GM13977 (cell line): ENCODE measurements around the gene RBBP7.
A peak's percentile ranks its signal among the peaks of the same experiment; 100 is the strongest.

Source experiments
- DNase-seq: peaks from one replicate; pipeline ENCODE4 v3.0.0; 2012; ENCODE audit warnings: low spot score
- in situ Hi-C: fragments of 300-500 bp; cut with MboI; formaldehyde crosslinking; loops from one replicate; pipeline ENCODE4 v1.12.0; 2022; ENCODE audit warnings: low sequenced_read_pairs, low pct_unique_long_range_greater_than_20kb, mixed read lengths, inconsistent platforms; ENCODE audit not compliant: unreplicated experiment
- TF ChIP-seq, protein P1 (sequence below): IDR thresholded peaks from 2 replicates; pipeline ENCODE4 v1.5.1; 2012; ENCODE audit warnings: mild to moderate bottlenecking, control low read depth; ENCODE audit not compliant: insufficient read depth; ENCODE audit errors: extremely low read depth, missing control alignments

RBBP7 gene

GRCh38 chrX:16882169-16882568 lies 12.0 kb upstream of the RBBP7 start:
- DNase-seq: no peak
- in situ Hi-C loops: no loop called here
- TF ChIP-seq, protein P1, sequence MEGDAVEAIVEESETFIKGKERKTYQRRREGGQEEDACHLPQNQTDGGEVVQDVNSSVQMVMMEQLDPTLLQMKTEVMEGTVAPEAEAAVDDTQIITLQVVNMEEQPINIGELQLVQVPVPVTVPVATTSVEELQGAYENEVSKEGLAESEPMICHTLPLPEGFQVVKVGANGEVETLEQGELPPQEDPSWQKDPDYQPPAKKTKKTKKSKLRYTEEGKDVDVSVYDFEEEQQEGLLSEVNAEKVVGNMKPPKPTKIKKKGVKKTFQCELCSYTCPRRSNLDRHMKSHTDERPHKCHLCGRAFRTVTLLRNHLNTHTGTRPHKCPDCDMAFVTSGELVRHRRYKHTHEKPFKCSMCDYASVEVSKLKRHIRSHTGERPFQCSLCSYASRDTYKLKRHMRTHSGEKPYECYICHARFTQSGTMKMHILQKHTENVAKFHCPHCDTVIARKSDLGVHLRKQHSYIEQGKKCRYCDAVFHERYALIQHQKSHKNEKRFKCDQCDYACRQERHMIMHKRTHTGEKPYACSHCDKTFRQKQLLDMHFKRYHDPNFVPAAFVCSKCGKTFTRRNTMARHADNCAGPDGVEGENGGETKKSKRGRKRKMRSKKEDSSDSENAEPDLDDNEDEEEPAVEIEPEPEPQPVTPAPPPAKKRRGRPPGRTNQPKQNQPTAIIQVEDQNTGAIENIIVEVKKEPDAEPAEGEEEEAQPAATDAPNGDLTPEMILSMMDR: no peak

- no peak for DNase-seq
- in situ Hi-C loops: no loop called here
- TF ChIP-seq, protein P1: no peak
Observed at GRCh38 chrX:16876696-16877095, 6.5 kb upstream of the RBBP7 start.

DNA sequence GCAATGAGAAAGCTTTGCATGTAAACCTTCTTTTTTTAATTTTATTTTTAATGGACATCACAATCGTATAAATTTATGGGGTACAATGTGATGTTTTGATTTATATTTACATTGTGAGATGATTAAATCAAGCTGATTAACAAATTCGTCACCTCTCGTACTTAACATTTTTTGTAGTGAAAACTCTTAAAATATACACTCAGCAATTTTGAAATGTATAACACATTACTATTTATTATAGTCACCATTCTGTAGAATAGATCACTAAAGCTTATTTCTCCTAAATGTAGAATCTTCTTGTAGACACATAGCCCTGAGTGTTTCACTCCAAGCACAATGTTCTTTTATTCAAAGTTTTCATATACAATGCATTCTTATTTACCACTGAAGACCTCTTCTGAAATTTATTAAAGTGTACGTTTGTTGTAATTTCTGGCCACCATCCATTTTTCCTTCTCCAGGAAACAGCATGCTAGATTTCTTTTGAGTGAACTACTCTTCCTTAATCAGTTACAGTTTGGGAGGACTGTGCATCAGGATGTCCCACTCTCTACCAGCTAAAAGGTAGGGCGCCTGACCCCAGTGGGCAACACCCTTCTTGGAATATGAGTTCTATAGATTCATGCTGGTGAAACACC lies 4.4 kb upstream of the RBBP7 start:
- TF ChIP-seq, protein P1: no peak
- no peak for DNase-seq
- in situ Hi-C loops: no loop called here

GRCh38 chrX:16873106-16873505 lies 2.9 kb upstream of the RBBP7 start:
- DNase-seq: no peak
- TF ChIP-seq, protein P1: no peak
- in situ Hi-C loops: no loop called here

- TF ChIP-seq, protein P1: no peak
- in situ Hi-C loops: no loop called here
- no peak for DNase-seq
Observed at GRCh38 chrX:16870862-16871815, 977 bp upstream of the RBBP7 start.

- in situ Hi-C loops: no loop called here
- peak; percentile 65 for DNase-seq
Observed at GRCh38 chrX:16869393-16870094, 618 bp downstream of the RBBP7 start.

More at GRCh38 chrX:16869393-16870094, 618 bp downstream of the RBBP7 start:
- TF ChIP-seq, protein P1: no peak
